ENCODE measurements around the gene MGA.

The MGA gene

GRCh38 chr15:41660235-41661077 lies at the start of gene MGA:
TSS of gene MGA (plus strand) at chr15:41660405.
- ATAC-seq = peak; percentile 85

GRCh38 chr15:41620536-41621199 lies 39.5 kb upstream of the MGA start:
- peak; percentile 8 for ATAC-seq
- no peak for DNase-seq

More at GRCh38 chr15:41660235-41661077, at the start of gene MGA:
- DNase-seq = peak; percentile 90

- peak; percentile 91 for ATAC-seq
Measured at GRCh38 chr15:41621200-41622193, 38.7 kb upstream of the MGA start.

GRCh38 chr15:41622901-41623300 lies 37.3 kb upstream of the MGA start:
- no peak for ATAC-seq
- DNase-seq = no peak

More at GRCh38 chr15:41621200-41622193, 38.7 kb upstream of the MGA start:
- DNase-seq = peak; percentile 83

- no peak for DNase-seq
- no peak for ATAC-seq
Measured at GRCh38 chr15:41627203-41627602, 33.0 kb upstream of the MGA start.

GRCh38 chr15:41629463-41629862 lies 30.7 kb upstream of the MGA start:
- no peak for ATAC-seq
- no peak for DNase-seq

- ATAC-seq (no peak), DNase-seq (no peak)
Measured at GRCh38 chr15:41629883-41630282, 30.3 kb upstream of the MGA start.

- no peak for ATAC-seq
- no peak for DNase-seq
Measured at GRCh38 chr15:41630616-41631217, 29.5 kb upstream of the MGA start.

- DNase-seq (no peak), ATAC-seq (no peak)
Measured at GRCh38 chr15:41631880-41632470, 28.2 kb upstream of the MGA start.

GRCh38 chr15:41633609-41634008 lies 26.6 kb upstream of the MGA start:
- ATAC-seq = no peak
- no peak for DNase-seq

- ATAC-seq (no peak), DNase-seq (no peak)
Measured at GRCh38 chr15:41634072-41634626, 26.1 kb upstream of the MGA start.

- no peak for DNase-seq
- peak; percentile 28 for ATAC-seq
Measured at GRCh38 chr15:41637086-41637485, 23.1 kb upstream of the MGA start.

- DNase-seq = no peak
- ATAC-seq = no peak
Measured at GRCh38 chr15:41640985-41641384, 19.2 kb upstream of the MGA start.

- ATAC-seq (no peak), DNase-seq (no peak)
Measured at GRCh38 chr15:41647262-41647661, 12.9 kb upstream of the MGA start.

- DNase-seq = no peak
- ATAC-seq = no peak
Measured at GRCh38 chr15:41648097-41648496, 12.1 kb upstream of the MGA start.

- DNase-seq = no peak
- no peak for ATAC-seq
Measured at GRCh38 chr15:41648770-41649169, 11.4 kb upstream of the MGA start.

- DNase-seq (no peak), ATAC-seq (no peak)
Measured at GRCh38 chr15:41650806-41651205, 9.4 kb upstream of the MGA start.

- no peak for DNase-seq
- no peak for ATAC-seq
Measured at GRCh38 chr15:41651373-41651772, 8.8 kb upstream of the MGA start.

GRCh38 chr15:41653760-41654159 lies 6.4 kb upstream of the MGA start:
- ATAC-seq (no peak), DNase-seq (no peak)

- DNase-seq (no peak), ATAC-seq (no peak)
Measured at GRCh38 chr15:41655716-41656115, 4.5 kb upstream of the MGA start.

- DNase-seq (no peak), ATAC-seq (no peak)
Measured at GRCh38 chr15:41656188-41656587, 4.0 kb upstream of the MGA start.
